IMR-90 (cell line): ENCODE data around the gene KCNH6. TPM values are rescaled to one million over a fixed set of nuclear protein-coding genes. Genes with fewer than 3 reads are reported as not detected.

Experiments used
- ATAC-seq: fragments of 200-7000 bp; cut with Tn5 transposase; 2 replicates; pipeline ENCODE4 v1.9.1; 2020; ENCODE audit warnings: low read depth, mild to moderate bottlenecking, moderate library complexity
- BruUV-seq: library from RNA; stranded (reverse); fragments of 400-500 nt; replicated peaks from 2 replicates; lab custom pipeline; 2021; lab: Mats Ljungman, UMichigan
- CTCF ChIA-PET: fragments of 300-600 bp; formaldehyde crosslinking; extraction: SDS; loops from one replicate; lab custom pipeline; 2021; ENCODE audit warnings: antibody characterized with exemption; lab: Yijun Ruan, JAX
- POLR2A ChIA-PET: fragments of 300-600 bp; sonication (Branson Sonifier 250); formaldehyde crosslinking; loops from one replicate; lab custom pipeline; 2022; ENCODE audit warnings: antibody characterized with exemption; ENCODE audit not compliant: unreplicated experiment; lab: Charles Lee
- DNase-seq: peaks from one replicate; pipeline ENCODE4 v3.0.0; 2013
- H2AFZ ChIP-seq: replicated peaks from 2 replicates; pipeline ENCODE3; 2013; ENCODE audit warnings: low read length, mild to moderate bottlenecking; ENCODE audit not compliant: poor library complexity
- H2AK5ac ChIP-seq: 2 replicates; pipeline ENCODE4 v1.6.1; 2013; ENCODE audit warnings: low read depth, low read length, inconsistent platforms
- H2AK9ac ChIP-seq: replicated peaks from 2 replicates; pipeline ENCODE3; 2013; ENCODE audit warnings: mild to moderate bottlenecking, low read depth, low read length, moderate library complexity; ENCODE audit not compliant: poor library complexity
- H2BK120ac ChIP-seq: 2 replicates; pipeline ENCODE4 v1.6.1; 2013; ENCODE audit warnings: low read depth, low read length, inconsistent platforms
- H2BK15ac ChIP-seq: 3 replicates; pipeline ENCODE4 v1.6.1; 2013; ENCODE audit warnings: low read depth, low read length, inconsistent platforms
- H2BK20ac ChIP-seq: 2 replicates; pipeline ENCODE4 v1.6.1; 2013; ENCODE audit warnings: low read depth, mild to moderate bottlenecking, inconsistent platforms, low read length, moderate library complexity
- H2BK5ac ChIP-seq: 2 replicates; pipeline ENCODE4 v1.6.1; 2013; ENCODE audit warnings: mild to moderate bottlenecking, low read depth, low read length, inconsistent platforms; ENCODE audit not compliant: poor library complexity, severe bottlenecking
- H3K14ac ChIP-seq: replicated peaks from 2 replicates; pipeline ENCODE4 v1.6.1; 2013; ENCODE audit warnings: low read depth, low read length, inconsistent platforms
- H3K18ac ChIP-seq: 2 replicates; pipeline ENCODE4 v1.6.1; 2013; ENCODE audit warnings: low read depth, low read length, control low read depth
- H3K23ac ChIP-seq: 2 replicates; pipeline ENCODE4 v1.6.1; 2013; ENCODE audit warnings: low read depth, low read length, inconsistent platforms
- H3K27ac ChIP-seq: 2 replicates; pipeline ENCODE4 v1.5.1; 2013; ENCODE audit warnings: mild to moderate bottlenecking, control low read depth, low read length; ENCODE audit not compliant: insufficient read depth
- H3K27me3 ChIP-seq: 2 replicates; pipeline ENCODE4 v1.6.1; 2013; ENCODE audit warnings: low read length; ENCODE audit not compliant: control insufficient read depth, insufficient read depth
- H3K36me3 ChIP-seq: 2 replicates; pipeline ENCODE4 v1.6.1; 2013; ENCODE audit warnings: low read length, mixed read lengths; ENCODE audit not compliant: control insufficient read depth, insufficient read depth
- H3K4ac ChIP-seq: 2 replicates; pipeline ENCODE4 v1.6.1; 2013; ENCODE audit warnings: low read depth, low read length, inconsistent platforms
- H3K4me1 ChIP-seq: 2 replicates; pipeline ENCODE4 v1.6.1; 2013; ENCODE audit warnings: low read length, mixed read lengths; ENCODE audit not compliant: control insufficient read depth, insufficient read depth
- H3K4me2 ChIP-seq: 2 replicates; pipeline ENCODE4 v1.6.1; 2013; ENCODE audit warnings: low read depth, mild to moderate bottlenecking, control low read depth, low read length, moderate library complexity
- H3K4me3 ChIP-seq: 2 replicates; pipeline ENCODE4 v1.5.1; 2013; ENCODE audit warnings: low read depth, mild to moderate bottlenecking, control low read depth, low read length, moderate library complexity; ENCODE audit not compliant: insufficient read depth
- H3K56ac ChIP-seq: 2 replicates; pipeline ENCODE4 v1.6.1; 2013; ENCODE audit warnings: low read length, inconsistent platforms; ENCODE audit not compliant: insufficient read depth; ENCODE audit errors: extremely low read depth
- H3K79me1 ChIP-seq, 2 experiments: 2 replicates each; pipeline ENCODE4 v1.6.1; 2013; ENCODE audit warnings: low read length in 2 of 2, inconsistent platforms in 1 of 2, low read depth in 1 of 2
- H3K9ac ChIP-seq: 2 replicates; pipeline ENCODE4 v1.6.1; 2013; ENCODE audit warnings: low read depth, low read length, control low read depth
- H3K9me1 ChIP-seq: 2 replicates; pipeline ENCODE4 v1.6.1; 2013; ENCODE audit warnings: low read length, inconsistent platforms; ENCODE audit not compliant: insufficient read depth
- H3K9me3 ChIP-seq: 2 replicates; pipeline ENCODE4 v1.6.1; 2013; ENCODE audit warnings: low read length; ENCODE audit not compliant: control insufficient read depth, insufficient read depth
- H4K20me1 ChIP-seq: 2 replicates; pipeline ENCODE4 v1.6.1; 2013; ENCODE audit warnings: low read length, inconsistent platforms; ENCODE audit not compliant: insufficient read depth
- H4K5ac ChIP-seq: 2 replicates; pipeline ENCODE4 v1.6.1; 2013; ENCODE audit warnings: mild to moderate bottlenecking, low read depth, low read length, control low read depth
- H4K8ac ChIP-seq, 2 experiments: 2 replicates each; pipeline ENCODE4 v1.6.1; 2013; ENCODE audit warnings: low read depth in 2 of 2, low read length in 2 of 2, control low read depth in 1 of 2, inconsistent platforms in 1 of 2
- H4K91ac ChIP-seq: 2 replicates; pipeline ENCODE4 v1.6.1; 2013; ENCODE audit warnings: low read depth, low read length, inconsistent platforms; ENCODE audit not compliant: insufficient read depth
- BHLHE40 ChIP-seq: fragments of 150-350 bp; IDR thresholded peaks from 2 replicates; pipeline ENCODE4 v1.6.1; 2016; ENCODE audit warnings: mild to moderate bottlenecking, low read depth, low read length
- CEBPB ChIP-seq: IDR thresholded peaks from 2 replicates; pipeline ENCODE4 v1.6.1; 2012; ENCODE audit warnings: low read depth, low read length, improper control_type of control experiment
- CHD1 ChIP-seq: IDR thresholded peaks from 2 replicates; pipeline ENCODE4 v1.6.1; 2012; ENCODE audit warnings: low read depth, low read length, improper control_type of control experiment
- CTCF ChIP-seq: conservative IDR thresholded peaks from 2 replicates; pipeline ENCODE4 v1.5.1; 2012; ENCODE audit warnings: mild to moderate bottlenecking, low read depth, low read length, improper control_type of control experiment
- FOS ChIP-seq: fragments of 150-350 bp; IDR thresholded peaks from 2 replicates; pipeline ENCODE4 v1.6.1; 2016; ENCODE audit warnings: low read depth, low read length
- MAFK ChIP-seq: IDR thresholded peaks from 2 replicates; pipeline ENCODE4 v1.6.1; 2012; ENCODE audit warnings: low read depth, low read length, improper control_type of control experiment
- NFE2L2 ChIP-seq: fragments of 150-350 bp; IDR thresholded peaks from 2 replicates; pipeline ENCODE4 v1.6.1; 2016; ENCODE audit warnings: low read depth, mild to moderate bottlenecking, low read length
- POLR2A ChIP-seq: IDR thresholded peaks from 2 replicates; pipeline ENCODE4 v1.6.1; 2012; ENCODE audit warnings: mild to moderate bottlenecking, low read depth, low read length
- RCOR1 ChIP-seq: IDR thresholded peaks from 2 replicates; pipeline ENCODE4 v1.6.1; 2012; ENCODE audit warnings: mild to moderate bottlenecking, low read length, improper control_type of control experiment; ENCODE audit not compliant: insufficient replicate concordance
- RFX5 ChIP-seq: IDR thresholded peaks from 2 replicates; pipeline ENCODE4 v1.8.0; 2012; ENCODE audit warnings: low read depth, mild to moderate bottlenecking, low read length, moderate library complexity
- SMC3 ChIP-seq: fragments of 150-350 bp; IDR thresholded peaks from 2 replicates; pipeline ENCODE4 v1.6.1; 2016; ENCODE audit warnings: low read depth, mild to moderate bottlenecking, antibody characterized with exemption, low read length, moderate library complexity
- USF2 ChIP-seq: fragments of 150-350 bp; IDR thresholded peaks from 2 replicates; pipeline ENCODE4 v1.6.1; 2017; ENCODE audit warnings: mild to moderate bottlenecking, antibody characterized with exemption, low read length, low read depth
- WGBS, 2 experiments: methylation state at CpG; one replicate each; pipeline versions ENCODE4 v1.1.5 to v1.1.7; 2013; ENCODE audit warnings: missing lambda C conversion rate in 2 of 2; ENCODE audit not compliant: insufficient read length in 1 of 2; ENCODE audit errors: extremely low coverage in 2 of 2; 5-methylcytosine and 5-hydroxymethylcytosine counted together
- dilution Hi-C: fragments of 300-500 bp; cut with HindIII; formaldehyde crosslinking; loops from one replicate; pipeline ENCODE4 v1.14.3; 2018; ENCODE audit warnings: low sequenced_read_pairs; ENCODE audit not compliant: unreplicated experiment
- in situ Hi-C: fragments of 300-500 bp; cut with MboI; formaldehyde crosslinking; loops from 3 replicates; pipeline ENCODE4 v1.14.3; 2019; ENCODE audit warnings: low sequenced_read_pairs, inconsistent platforms, mixed read lengths
- intact Hi-C: fragments of 100-400 bp; cut with micrococcal nuclease; formaldehyde crosslinking; loops from 2 replicates; pipeline ENCODE4 v1.10.0; 2022
- polyA plus RNA-seq, 3 experiments: library from polyadenylated mRNA; depleted of rRNA; stranded (reverse); fragments of >200 nt; gene quantifications; 2 replicates each; pipeline ENCODE4 v1.2.3, GENCODE V29; 2012; ENCODE audit warnings: low replicate concordance in 1 of 3
- total RNA-seq: library from RNA; depleted of rRNA; stranded (reverse); fragments of >200 nt; gene quantifications from 2 replicates; pipeline ENCODE4 v1.2.3, GENCODE V29; 2012

KCNH6 gene
- total and polyA plus RNA-seq, 2 of the 4 experiments (the other 2 are of a cell fraction) = 0.17 to 0.18 TPM

GRCh38 chr17:63491413-63491812 lies 31.7 kb upstream of the KCNH6 start:
- Histone ChIP-seq H2AK9ac (peak overlapping the region; percentile 23), H3K79me1 (no peaks in the 10 kb centered on the region), H3K4me1 (peaks cover 17% of the 10 kb centered on the region), H3K56ac (no peak overlapping the region), H3K14ac (no peak overlapping the region), H4K20me1 (no peaks in the 10 kb centered on the region), H4K91ac (no peak overlapping the region), H2BK120ac (peak overlapping the region; percentile 34; the same call in 1 of the 2 replicates), H2BK5ac (no peak overlapping the region), H3K9me3 (no peaks in the 10 kb centered on the region), H2AFZ (no peak overlapping the region), H2BK20ac (no peak overlapping the region), H3K27ac (no peak overlapping the region), H3K27me3 (peaks cover 9% of the 10 kb centered on the region; the same call in 1 of the 2 replicates), H3K4me3 (no peak overlapping the region), H3K18ac (no peak overlapping the region), H3K4me2 (no peak overlapping the region), H2BK15ac (no peak overlapping the region), H4K5ac (no peak overlapping the region), H4K8ac (no peak overlapping the region), H3K4ac (0 out of 2 replicates have a peak overlapping the region, but pooled peaks have one; percentile 22), H3K36me3 (no peaks in the 10 kb centered on the region), H3K9ac (no peak overlapping the region), H3K23ac (no peak overlapping the region), H3K9me1 (peaks cover 13% of the 10 kb centered on the region), H2AK5ac (no peak overlapping the region)
- DNase-seq (no peak), ATAC-seq (no peak)
- TF ChIP-seq FOS (no peak), USF2 (no peak), RCOR1 (no peak), MAFK (no peak), CTCF (no peak), CEBPB (no peak), NFE2L2 (no peak), SMC3 (no peak), CHD1 (no peak), RFX5 (no peak), BHLHE40 (no peak), POLR2A (no peak)
- intact Hi-C loops (no loop called here), in situ Hi-C loops (no loop called here), dilution Hi-C loops (no loop called here)
- POLR2A ChIA-PET = no interaction called here
- CTCF ChIA-PET = interaction anchor here (1.2 kb wide), 1 partner anchor 12 kb away, joined by 5 read pairs; no protein-coding TSS in a partner anchor
- WGBS, 2 experiments = 79% methylated on average over 3 of the region's 8 CpGs; no CpG with 5 or more reads in 1 of the 2 experiments
- no TSS peak for BruUV-seq
